Measurements from ENCODE around the gene PLA2G2D. TPM values are rescaled to one million over a fixed set of nuclear protein-coding genes. Genes with fewer than 3 reads are reported as not detected.

Gene PLA2G2D
- total RNA-seq, 1 donor from 2014 or later = 0.16 TPM

DNA sequence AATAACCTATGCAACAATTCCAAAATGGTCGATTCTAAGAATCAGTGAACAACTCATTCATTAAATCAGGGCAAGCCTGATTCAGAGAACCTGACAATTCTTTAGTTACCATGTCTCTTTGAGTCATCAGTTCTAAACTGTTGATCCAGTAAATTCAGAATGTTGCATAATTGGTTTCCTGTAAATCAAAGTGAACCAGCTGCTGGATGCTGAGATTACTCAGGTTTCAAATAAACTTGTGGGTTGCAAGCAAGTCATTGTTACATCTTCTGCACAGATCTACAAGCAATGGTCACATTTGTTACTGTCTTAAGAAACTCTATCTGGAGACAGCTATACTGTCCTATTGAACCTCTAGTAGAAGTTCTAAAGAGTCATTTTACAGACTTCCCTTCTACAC lies 16.5 kb downstream of the PLA2G2D start:
- peaks cover 6% of the 10 kb centered on the region for H3K4me1 Mint-ChIP-seq
- H3K36me3 Mint-ChIP-seq (ENCODE audit: low read depth) = no peaks in the 10 kb centered on the region
- DNase-seq = no peak
- H3K9me3 Mint-ChIP-seq = no peaks in the 10 kb centered on the region
- no peaks in the 10 kb centered on the region for H3K27me3 Mint-ChIP-seq
- POLR2A ChIA-PET = no interaction called here
- TF ChIP-seq, protein P1, sequence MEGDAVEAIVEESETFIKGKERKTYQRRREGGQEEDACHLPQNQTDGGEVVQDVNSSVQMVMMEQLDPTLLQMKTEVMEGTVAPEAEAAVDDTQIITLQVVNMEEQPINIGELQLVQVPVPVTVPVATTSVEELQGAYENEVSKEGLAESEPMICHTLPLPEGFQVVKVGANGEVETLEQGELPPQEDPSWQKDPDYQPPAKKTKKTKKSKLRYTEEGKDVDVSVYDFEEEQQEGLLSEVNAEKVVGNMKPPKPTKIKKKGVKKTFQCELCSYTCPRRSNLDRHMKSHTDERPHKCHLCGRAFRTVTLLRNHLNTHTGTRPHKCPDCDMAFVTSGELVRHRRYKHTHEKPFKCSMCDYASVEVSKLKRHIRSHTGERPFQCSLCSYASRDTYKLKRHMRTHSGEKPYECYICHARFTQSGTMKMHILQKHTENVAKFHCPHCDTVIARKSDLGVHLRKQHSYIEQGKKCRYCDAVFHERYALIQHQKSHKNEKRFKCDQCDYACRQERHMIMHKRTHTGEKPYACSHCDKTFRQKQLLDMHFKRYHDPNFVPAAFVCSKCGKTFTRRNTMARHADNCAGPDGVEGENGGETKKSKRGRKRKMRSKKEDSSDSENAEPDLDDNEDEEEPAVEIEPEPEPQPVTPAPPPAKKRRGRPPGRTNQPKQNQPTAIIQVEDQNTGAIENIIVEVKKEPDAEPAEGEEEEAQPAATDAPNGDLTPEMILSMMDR (IDR thresholded peaks at IDR 0.05) = no peak
- no peak overlapping the region for H3K27ac Mint-ChIP-seq
- ATAC-seq (ENCODE audit: low read depth) = no peak
- H3K4me3 Mint-ChIP-seq = no peak overlapping the region
- CTCF ChIA-PET = interaction anchor here (5.0 kb wide), 1 partner anchor 49 kb away, joined by 54 read pairs; no protein-coding TSS in a partner anchor
- intact Hi-C loops (cut with micrococcal nuclease) = loop anchor here (5.0 kb wide), 1 partner anchor 389 kb away; no protein-coding TSS in a partner anchor

DNA sequence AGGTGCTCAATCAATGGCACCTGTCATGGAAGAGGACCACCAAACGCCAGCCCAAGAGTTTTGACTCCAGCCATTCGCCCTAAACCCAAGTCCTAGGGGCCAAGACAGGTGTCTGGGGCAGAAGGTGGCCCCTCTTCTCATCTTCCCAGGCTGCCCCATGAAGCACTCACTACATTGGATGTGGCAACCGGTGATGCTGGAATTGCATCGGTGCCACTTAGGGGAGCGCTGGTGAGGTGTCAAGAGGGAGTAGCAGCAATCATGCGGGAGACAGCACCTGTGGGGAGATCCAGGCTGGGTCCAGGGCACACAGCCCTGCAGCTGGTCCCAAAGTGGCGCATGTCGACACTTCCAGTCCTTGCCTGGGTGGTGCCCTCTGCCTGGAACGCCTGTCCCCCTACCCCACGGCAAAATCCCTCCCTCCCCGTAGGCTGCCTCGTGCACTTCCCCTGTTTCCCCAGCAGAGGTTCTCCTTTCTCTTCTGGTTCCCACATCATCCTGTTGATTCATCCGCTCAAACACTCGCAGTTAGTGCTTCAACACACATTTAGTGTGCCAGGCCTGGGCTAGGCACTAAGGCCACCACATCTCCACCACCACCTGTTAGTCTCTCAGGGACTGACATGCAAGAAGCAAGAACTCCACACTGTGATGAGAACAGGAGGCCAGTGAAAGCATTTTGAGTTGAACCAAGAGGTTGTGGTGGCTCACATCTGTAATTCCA lies 18.5 kb downstream of the PLA2G2D start:
- H3K4me3 Mint-ChIP-seq = no peak overlapping the region
- peak; percentile 92 for ATAC-seq (ENCODE audit: low read depth)

DNA sequence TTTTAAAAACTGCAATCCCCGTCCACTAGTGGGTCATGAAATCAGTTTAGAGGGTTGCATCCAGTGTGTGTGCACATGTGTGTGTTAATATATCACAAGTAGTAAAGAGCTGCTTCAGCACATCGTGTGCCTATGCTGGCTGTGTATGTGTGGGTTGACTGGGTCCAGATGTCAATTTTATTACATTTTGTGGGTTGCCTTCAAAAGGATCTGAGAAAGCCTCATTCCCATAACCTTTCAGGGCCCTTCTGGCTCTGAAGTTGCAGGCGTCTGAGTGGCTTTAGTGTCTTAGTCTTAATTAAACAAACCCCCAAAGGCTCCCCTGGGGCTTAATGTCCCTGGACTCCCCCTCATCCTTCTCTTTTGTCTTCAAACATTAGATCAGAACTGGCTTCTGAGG lies 19.8 kb downstream of the PLA2G2D start:
- Mint-ChIP-seq H3K27me3 (no peaks in the 10 kb centered on the region), H3K36me3 (ENCODE audit: low read depth) (no peaks in the 10 kb centered on the region), H3K4me1 (peaks cover 6% of the 10 kb centered on the region), H3K27ac (no peak overlapping the region), H3K4me3 (no peak overlapping the region), H3K9me3 (no peaks in the 10 kb centered on the region)
- intact Hi-C loops (cut with micrococcal nuclease) = no loop called here
- TF ChIP-seq, protein P1 (IDR thresholded peaks at IDR 0.05) = no peak
- ATAC-seq (ENCODE audit: low read depth) = no peak
- DNase-seq = no peak
- CTCF ChIA-PET = interaction anchor here (1.2 to 5.0 kb wide), 2 partner anchors 52 to 96 kb away, joined by 3 to 54 read pairs; no protein-coding TSS in a partner anchor
- POLR2A ChIA-PET = no interaction called here

More for the DNA sequence above, 18.5 kb downstream of the PLA2G2D start:
- ChIA-PET POLR2A (no interaction called here), CTCF (interaction anchor here (0.9 to 5.0 kb wide), 4 partner anchors 10 to 93 kb away, joined by 3 to 54 read pairs (median 10); no protein-coding TSS in a partner anchor)
- Mint-ChIP-seq H3K27me3 (no peaks in the 10 kb centered on the region), H3K27ac (no peak overlapping the region), H3K36me3 (ENCODE audit: low read depth) (no peaks in the 10 kb centered on the region), H3K4me1 (peaks cover 6% of the 10 kb centered on the region), H3K9me3 (no peaks in the 10 kb centered on the region)
- DNase-seq = peak; percentile 29
- intact Hi-C loops (cut with micrococcal nuclease) = loop anchor here (1.0 to 5.0 kb wide), 4 partner anchors 52 to 392 kb away; no protein-coding TSS in a partner anchor
- TF ChIP-seq, protein P1 (IDR thresholded peaks at IDR 0.05) = no peak

DNA sequence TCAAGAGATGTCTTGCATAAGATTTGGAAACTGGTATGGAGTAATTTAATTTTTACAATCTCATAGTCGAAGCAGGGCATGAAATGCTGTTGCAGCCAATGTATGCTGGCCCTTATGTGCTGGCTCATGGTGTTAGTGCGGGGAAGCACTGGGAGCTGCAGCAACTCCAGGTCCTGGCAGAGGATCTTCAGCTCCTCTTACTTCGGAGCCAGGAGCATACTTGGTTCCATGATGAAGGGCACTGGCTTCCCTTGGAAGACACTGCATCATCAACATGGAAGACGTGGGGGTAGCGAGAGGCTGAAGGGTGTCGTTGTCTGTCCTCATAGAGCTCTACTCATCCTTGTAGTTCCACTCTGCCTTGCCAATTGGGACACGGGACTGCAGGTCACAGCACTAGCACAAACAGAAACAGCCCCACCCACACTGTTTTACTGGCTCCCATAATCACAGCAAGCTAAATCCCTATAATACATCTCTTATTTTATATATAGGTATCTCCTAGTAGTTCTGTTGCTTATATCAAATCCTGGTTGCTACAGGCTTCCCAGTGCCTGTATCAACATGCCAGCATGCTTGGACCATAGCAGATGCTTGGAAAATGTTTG lies 22.4 kb downstream of the PLA2G2D start:
- no peak for DNase-seq
- Mint-ChIP-seq H3K27me3 (no peaks in the 10 kb centered on the region), H3K4me1 (peaks cover 6% of the 10 kb centered on the region), H3K4me3 (no peak overlapping the region), H3K36me3 (ENCODE audit: low read depth) (no peaks in the 10 kb centered on the region), H3K27ac (no peak overlapping the region), H3K9me3 (no peaks in the 10 kb centered on the region)
- ATAC-seq (ENCODE audit: low read depth) = no peak
- CTCF ChIA-PET = no interaction called here
- POLR2A ChIA-PET = interaction anchor here (0.6 kb wide), 1 partner anchor 1440 kb away, joined by 6 read pairs; no protein-coding TSS in a partner anchor
- TF ChIP-seq, protein P1 (IDR thresholded peaks at IDR 0.05) = no peak
- intact Hi-C loops (cut with micrococcal nuclease) = no loop called here
